NCI-H82 treated with DMSO at 0.1 percent for 48 hours (cell line): Measurements from ENCODE around the gene RAP1A.
"Not testable (repeated sequence)": the region's sequence is repeated elsewhere in the genome, so short reads cannot be mapped to it uniquely, and the experiment has no call there.

Source experiments
- DNase-seq: peaks from one replicate; lab custom pipeline; 2025; ENCODE audit not compliant: unreplicated experiment; lab: John Stamatoyannopoulos, UW

Gene RAP1A

GRCh38 chr1:111734856-111735255 lies 115.3 kb downstream of the RAP1A start:
- no peak for DNase-seq

GRCh38 chr1:111735321-111735720 lies 115.7 kb downstream of the RAP1A start:
- no peak for DNase-seq

GRCh38 chr1:111735858-111736544 lies 116.4 kb downstream of the RAP1A start:
- peak; percentile 39 for DNase-seq

- no peak for DNase-seq
Measured at GRCh38 chr1:111736548-111737215, 117.1 kb downstream of the RAP1A start.

GRCh38 chr1:111737216-111738132 lies 117.9 kb downstream of the RAP1A start:
- DNase-seq = no peak

- no peak for DNase-seq
Measured at GRCh38 chr1:111738133-111738435, 118.5 kb downstream of the RAP1A start.

- peak; percentile 61 for DNase-seq
Measured at GRCh38 chr1:111738436-111739193, 119.0 kb downstream of the RAP1A start.

- DNase-seq = peak; percentile 69
Measured at GRCh38 chr1:111739194-111739924, 119.8 kb downstream of the RAP1A start, which contains the start of gene INKA2. INKA2 (minus strand) TSS chr1:111739395; CDS start chr1:111739242, 153 bp downstream.

GRCh38 chr1:111739925-111740765 lies 120.6 kb downstream of the RAP1A start:
- peak; percentile 49 for DNase-seq

- DNase-seq = not testable (repeated sequence)
Measured at GRCh38 chr1:111742292-111742691, 122.7 kb downstream of the RAP1A start.

- DNase-seq = no peak
Measured at GRCh38 chr1:111742938-111743549, 123.5 kb downstream of the RAP1A start.

- no peak for DNase-seq
Measured at GRCh38 chr1:111743679-111744101, 124.1 kb downstream of the RAP1A start.

GRCh38 chr1:111745675-111746613 lies 126.4 kb downstream of the RAP1A start:
- DNase-seq = no peak

GRCh38 chr1:111746614-111746999 lies 127.0 kb downstream of the RAP1A start:
- no peak for DNase-seq

GRCh38 chr1:111747282-111747734 lies 127.7 kb downstream of the RAP1A start:
- DNase-seq = peak; percentile 36

GRCh38 chr1:111747947-111748346 lies 128.4 kb downstream of the RAP1A start:
- no peak for DNase-seq

GRCh38 chr1:111749628-111750027 lies 130.0 kb downstream of the RAP1A start:
- no peak for DNase-seq

- no peak for DNase-seq
Measured at GRCh38 chr1:111750856-111751255, 131.3 kb downstream of the RAP1A start.
